Dendritic cell treated with granulocyte-macrophage colony-stimulating factor and Interleukin-4, amounts not matched to agents 40 ng/mL and 50 ng/mL, for 4 days (primary cell): ENCODE measurements around the gene DDX1.
A peak's percentile ranks its signal among the peaks of the same experiment; 100 is the strongest.

Experiments
- H3K27ac Mint-ChIP-seq: one replicate; pipeline ENCODE4 v1.8.0; 2022; ENCODE audit warnings: mild to moderate bottlenecking, mixed read lengths
- H3K27me3 Mint-ChIP-seq: one replicate; pipeline ENCODE4 v1.8.0; 2022; ENCODE audit warnings: mild to moderate bottlenecking, mixed read lengths
- H3K36me3 Mint-ChIP-seq: one replicate; pipeline ENCODE4 v1.8.0; 2022; ENCODE audit warnings: low read depth, mixed read lengths
- H3K4me1 Mint-ChIP-seq: one replicate; pipeline ENCODE4 v1.8.0; 2022; ENCODE audit warnings: low read depth, mixed read lengths
- H3K4me3 Mint-ChIP-seq: one replicate; pipeline ENCODE4 v1.8.0; 2022; ENCODE audit warnings: mild to moderate bottlenecking, moderate library complexity, mixed read lengths
- H3K9me3 Mint-ChIP-seq: one replicate; pipeline ENCODE4 v1.8.0; 2022; ENCODE audit warnings: mixed read lengths
- intact Hi-C: fragments of 100-400 bp; cut with micrococcal nuclease; formaldehyde crosslinking; loops from one replicate; pipeline ENCODE4 v1.15.0; 2022

The DDX1 gene

DNA sequence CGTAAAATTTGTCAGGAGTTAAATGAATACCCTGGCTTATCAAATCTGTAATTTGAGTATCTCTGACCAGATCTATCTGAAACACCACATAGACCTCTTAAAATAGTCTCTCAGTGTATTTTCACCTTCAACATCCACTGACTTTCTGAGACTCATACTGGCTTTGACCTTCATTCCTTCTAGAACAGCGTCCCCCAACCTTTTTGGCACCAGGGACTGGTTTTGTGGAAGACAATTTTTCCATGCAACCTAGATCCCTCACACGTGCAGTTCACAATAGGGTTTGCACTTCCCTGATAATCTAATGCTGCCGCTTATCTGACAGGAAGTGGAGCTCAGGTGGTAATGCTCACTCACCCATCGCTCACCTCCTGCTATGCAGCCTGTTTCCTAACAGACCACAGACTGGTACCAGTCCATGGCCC, 33.8 kb upstream of the DDX1 start:
- Mint-ChIP-seq H3K4me1 (peaks cover 32% of the 10 kb centered on the region), H3K4me3 (no peak overlapping the region), H3K9me3 (no peaks in the 10 kb centered on the region), H3K27me3 (no peaks in the 10 kb centered on the region), H3K27ac (no peak overlapping the region), H3K36me3 (peaks cover 37% of the 10 kb centered on the region)
- intact Hi-C loops = no loop called here

DNA sequence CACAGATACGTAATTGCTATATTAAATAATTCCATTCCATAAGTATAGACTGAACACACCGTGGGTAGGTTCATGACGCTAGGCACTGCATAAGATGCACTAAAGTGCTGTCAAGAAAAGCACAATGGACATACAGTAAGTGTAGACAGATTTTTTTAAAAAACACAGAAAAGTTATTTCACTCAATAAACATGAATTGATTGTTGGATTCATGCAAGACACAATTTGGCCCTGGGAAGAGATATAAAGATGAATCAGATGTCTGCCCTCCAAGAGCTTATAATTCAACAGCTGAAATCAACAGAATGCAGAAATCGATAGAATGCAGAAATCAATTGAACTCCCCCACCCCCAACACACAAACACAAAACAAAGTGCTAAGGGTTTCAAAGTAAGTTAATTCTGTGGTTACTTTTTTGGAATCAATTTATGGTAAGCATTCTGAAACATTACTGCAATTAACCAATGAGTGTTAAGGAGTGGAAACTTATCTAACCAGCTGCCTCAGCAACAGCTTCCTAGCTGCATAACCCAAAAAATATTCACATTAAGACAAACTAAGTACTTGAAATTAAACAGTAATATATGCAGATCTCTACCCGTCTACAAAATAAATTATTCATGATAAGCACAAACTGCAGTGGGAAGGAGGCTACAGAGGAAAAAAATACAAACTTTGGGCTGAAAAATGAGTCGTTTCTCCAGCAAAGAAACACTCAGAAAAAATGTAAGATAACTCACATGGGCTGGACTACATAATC, 32.1 kb upstream of the DDX1 start:
- Mint-ChIP-seq H3K4me3 (no peak overlapping the region), H3K9me3 (no peaks in the 10 kb centered on the region), H3K36me3 (peaks cover 21% of the 10 kb centered on the region), H3K27me3 (no peaks in the 10 kb centered on the region), H3K27ac (no peak overlapping the region), H3K4me1 (peaks cover 32% of the 10 kb centered on the region)
- intact Hi-C loops = no loop called here

DNA sequence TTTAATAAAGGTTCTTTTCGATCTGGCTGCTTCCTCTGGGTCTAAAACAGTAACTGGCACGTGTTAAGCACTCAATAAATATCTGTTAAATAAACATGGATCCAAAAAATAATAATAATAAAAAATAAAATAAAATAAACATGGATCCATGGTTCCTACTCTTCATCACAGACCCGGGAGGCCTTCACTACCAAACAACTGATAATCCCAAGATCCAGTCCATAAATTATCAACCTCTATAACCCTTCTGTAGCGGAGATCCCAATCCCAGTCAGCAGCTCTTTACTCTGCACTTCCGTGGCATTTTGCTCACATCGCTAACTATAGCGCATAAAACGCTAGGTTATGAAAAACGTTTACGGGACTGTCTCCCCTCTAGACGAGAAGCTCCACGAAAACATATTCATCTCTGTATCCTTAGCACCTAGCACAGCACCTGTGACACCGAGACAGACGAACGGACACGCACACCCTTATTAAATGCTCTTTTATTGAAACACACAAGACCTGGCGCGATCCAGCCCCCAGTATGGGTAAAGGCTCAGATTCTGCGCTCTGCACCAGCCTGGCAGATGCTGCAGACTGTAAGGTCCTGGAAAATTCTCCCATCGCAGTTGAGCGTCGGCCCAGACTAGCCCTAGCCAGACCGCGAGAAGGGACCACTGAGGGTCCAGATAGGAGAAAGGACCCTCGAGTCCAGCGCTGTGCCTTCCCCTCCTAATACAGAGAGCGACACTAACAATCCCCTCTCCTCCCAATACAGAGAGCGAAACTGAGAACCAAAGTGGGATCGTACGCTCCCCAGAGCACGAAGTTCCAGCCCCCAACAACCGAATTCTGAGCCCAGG, 31.3 kb upstream of the DDX1 start:
- intact Hi-C loops = no loop called here

DNA sequence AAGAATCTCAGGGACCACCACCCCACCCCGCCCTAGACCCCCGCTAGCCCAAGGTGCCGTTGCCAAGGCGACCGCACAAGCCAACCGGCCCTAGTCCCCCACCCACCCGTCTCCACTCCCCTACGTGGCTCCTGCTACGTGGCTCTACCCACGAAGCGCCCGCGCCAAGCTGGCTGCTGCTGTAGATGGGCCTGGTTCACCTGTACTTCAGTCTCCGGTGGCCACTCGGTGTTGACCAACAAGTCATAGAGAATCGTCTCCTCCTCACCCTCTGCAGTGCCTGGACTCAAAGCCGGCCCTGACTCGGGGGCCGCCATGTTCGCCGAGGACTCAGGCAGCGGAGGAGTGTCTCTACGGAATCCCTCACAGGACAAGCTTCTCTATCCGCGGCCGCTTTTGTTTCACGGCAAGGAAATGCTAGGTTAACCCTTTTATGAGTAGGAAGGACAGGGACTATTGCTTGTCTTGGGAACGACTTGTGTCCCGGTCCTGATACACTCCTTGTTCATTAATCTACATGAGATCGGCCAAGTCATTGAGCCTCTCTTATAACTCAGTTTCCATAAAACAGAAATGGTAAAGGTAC, 30.6 kb upstream of the DDX1 start, which contains the start of gene NBAS:
NBAS (minus strand) TSS at position 347 of the 586 bp plus-strand sequence; CDS start at position 317, 30 bp downstream.
- H3K4me3 Mint-ChIP-seq = peak within 1 kb of the TSS; percentile 93
- peaks cover 16% of the 10 kb centered on the region for H3K36me3 Mint-ChIP-seq
- peak within 1 kb of the TSS; percentile 88 for H3K27ac Mint-ChIP-seq
- H3K9me3 Mint-ChIP-seq = no peaks in the 10 kb centered on the region
- intact Hi-C loops = loop anchor here (1.0 kb wide), 1 partner anchor 31 kb away; no protein-coding TSS in a partner anchor
- peaks cover 3% of the 10 kb centered on the region for H3K27me3 Mint-ChIP-seq
- H3K4me1 Mint-ChIP-seq = peaks cover 32% of the 10 kb centered on the region

More for the DNA sequence above, 31.3 kb upstream of the DDX1 start:
- peaks cover 32% of the 10 kb centered on the region for H3K4me1 Mint-ChIP-seq
- peaks cover 3% of the 10 kb centered on the region for H3K27me3 Mint-ChIP-seq
- peaks cover 16% of the 10 kb centered on the region for H3K36me3 Mint-ChIP-seq
- H3K9me3 Mint-ChIP-seq = no peaks in the 10 kb centered on the region
- H3K4me3 Mint-ChIP-seq = peak overlapping the region; percentile 93
- H3K27ac Mint-ChIP-seq = peak overlapping the region; percentile 88

DNA sequence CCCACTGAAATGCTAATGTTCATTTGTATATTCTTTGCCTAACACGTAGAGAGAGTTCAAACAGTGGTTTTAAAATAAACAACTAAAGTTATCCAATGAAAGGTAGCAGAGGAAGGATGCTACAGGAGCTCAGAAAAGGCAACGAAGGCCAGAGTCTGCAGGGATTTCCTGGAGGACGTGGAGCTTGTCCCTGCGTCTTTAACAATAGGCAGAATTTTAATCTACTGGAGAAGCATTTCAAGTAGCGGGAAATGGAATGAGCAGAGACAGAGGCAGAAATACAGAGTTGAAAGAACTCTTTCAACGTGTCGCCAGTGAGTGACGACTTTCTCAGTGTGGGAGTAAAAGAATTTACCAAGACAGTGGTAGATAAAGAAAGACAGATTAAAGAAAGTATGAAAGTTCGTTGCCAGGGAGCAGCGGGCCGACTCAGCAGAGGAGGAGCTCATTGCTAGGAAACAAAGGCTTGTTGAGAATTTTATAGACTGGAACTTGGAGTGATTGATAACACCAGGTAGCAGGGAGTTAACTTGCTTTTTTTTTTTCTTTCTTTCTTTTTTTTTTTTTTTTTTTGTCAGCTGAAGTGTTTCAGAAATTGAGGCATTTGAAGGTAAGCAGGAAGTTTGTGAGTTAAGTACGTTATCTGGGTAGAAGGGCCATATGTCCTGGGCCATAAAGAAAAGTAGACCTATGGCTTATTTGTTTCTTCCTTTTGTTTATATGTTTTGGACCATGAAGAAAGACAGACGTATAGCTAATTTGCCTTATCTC, 29.9 kb upstream of the DDX1 start:
- Mint-ChIP-seq H3K9me3 (no peaks in the 10 kb centered on the region), H3K4me3 (peak overlapping the region; percentile 93), H3K27me3 (peaks cover 3% of the 10 kb centered on the region), H3K27ac (peak overlapping the region; percentile 88), H3K4me1 (peaks cover 32% of the 10 kb centered on the region), H3K36me3 (peaks cover 16% of the 10 kb centered on the region)
- intact Hi-C loops = loop anchor here (1.0 kb wide), 1 partner anchor 31 kb away; no protein-coding TSS in a partner anchor

DNA sequence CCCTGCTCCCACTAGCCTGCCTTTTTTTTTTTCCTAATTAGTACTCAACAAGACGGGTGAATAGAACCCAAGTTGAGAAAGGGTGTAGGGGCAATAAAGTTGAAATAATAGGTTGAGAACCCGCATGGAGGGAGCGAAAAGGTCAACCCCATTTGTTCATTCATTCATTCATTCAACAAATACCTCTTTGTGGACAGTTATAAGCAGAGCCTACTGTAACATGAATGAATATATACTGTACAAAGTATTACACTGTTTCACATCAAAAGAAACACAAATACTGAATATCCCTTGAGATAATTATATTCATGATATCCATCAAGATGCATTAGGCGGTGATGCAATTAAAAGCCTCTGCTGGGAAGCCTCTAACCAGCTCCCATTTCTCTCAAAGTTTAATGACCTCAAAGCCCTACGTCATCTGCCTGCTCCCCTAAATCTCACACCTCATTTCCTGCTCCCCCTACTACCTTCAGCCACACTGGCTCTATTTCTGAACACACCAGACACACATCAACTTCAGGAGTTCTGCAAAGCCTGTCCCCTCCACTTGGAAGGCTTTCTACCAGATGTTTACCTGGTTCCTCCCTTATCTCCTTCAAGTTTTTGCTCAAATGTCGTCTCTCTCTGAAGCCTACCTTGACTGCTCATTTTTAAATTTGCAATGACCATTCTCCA, 29.2 kb upstream of the DDX1 start:
- Mint-ChIP-seq H3K4me3 (no peak overlapping the region), H3K27me3 (peaks cover 3% of the 10 kb centered on the region), H3K36me3 (peaks cover 16% of the 10 kb centered on the region), H3K4me1 (peaks cover 32% of the 10 kb centered on the region), H3K27ac (no peak overlapping the region), H3K9me3 (no peaks in the 10 kb centered on the region)
- intact Hi-C loops = no loop called here

DNA sequence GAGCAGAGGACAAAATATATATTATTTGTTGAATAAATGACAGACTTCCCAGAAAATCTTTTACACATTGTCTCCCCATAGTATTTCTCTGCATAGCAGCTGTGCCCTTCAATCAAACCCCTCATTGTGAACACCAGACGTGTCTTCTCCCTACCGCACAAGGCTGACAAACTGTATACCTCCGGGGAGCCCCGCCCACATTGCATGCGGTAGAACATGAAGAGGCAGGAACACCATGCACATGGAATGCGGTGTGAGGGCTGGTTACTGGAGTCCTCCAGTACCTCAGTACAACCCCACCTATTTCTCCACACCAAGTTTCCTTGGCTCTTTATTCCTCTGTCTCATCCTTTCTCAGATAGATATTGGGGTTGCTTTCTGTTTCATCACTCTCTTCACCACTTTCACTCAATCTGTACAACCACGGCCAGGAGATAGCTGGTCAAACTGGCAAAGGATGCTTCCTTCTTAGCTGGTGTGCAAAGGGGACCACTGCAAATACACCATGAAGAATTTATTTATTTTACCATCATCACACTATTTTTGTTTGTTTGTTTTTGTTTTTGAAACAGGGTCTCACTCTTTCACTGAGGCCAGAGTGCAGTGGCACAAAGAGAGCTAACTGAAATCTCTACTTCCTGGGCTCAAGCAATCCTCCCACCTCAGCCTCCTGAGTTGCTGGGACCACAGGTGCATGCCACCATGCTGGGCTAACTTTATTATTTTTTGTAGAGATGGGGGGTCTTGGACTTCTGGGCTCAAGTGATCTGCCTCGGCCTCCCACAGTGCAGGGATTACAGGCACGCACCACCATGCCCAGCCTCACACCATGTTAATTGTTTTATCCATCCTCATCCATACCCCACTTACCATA, 28.2 kb upstream of the DDX1 start:
- H3K4me3 Mint-ChIP-seq = no peak overlapping the region

DNA sequence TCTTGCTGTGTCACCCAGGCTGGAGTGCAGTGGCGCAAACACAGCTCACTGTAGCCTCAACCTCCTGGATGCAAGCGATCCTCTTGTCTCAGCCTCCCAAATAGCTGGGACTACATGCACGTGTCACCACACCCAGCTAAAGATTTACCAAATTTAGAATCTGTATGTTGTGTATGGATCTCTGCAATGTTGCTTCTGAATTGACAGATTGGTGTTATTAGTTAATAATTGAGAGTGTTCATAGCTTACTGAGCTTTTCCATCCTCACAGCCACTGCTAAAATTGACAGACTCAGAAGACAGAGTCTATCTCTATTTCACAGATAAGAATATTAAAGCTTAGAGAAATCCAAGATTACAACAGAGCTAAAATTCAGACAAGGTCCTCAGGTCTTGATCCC, 26.3 kb upstream of the DDX1 start:
- Mint-ChIP-seq H3K36me3 (peaks cover 9% of the 10 kb centered on the region), H3K27ac (no peak overlapping the region), H3K27me3 (peaks cover 3% of the 10 kb centered on the region), H3K4me3 (no peak overlapping the region), H3K4me1 (peaks cover 10% of the 10 kb centered on the region), H3K9me3 (no peaks in the 10 kb centered on the region)
- intact Hi-C loops = no loop called here

More for the DNA sequence above, 28.2 kb upstream of the DDX1 start:
- no peaks in the 10 kb centered on the region for H3K9me3 Mint-ChIP-seq
- H3K27ac Mint-ChIP-seq = no peak overlapping the region
- intact Hi-C loops = no loop called here
- peaks cover 10% of the 10 kb centered on the region for H3K36me3 Mint-ChIP-seq
- peaks cover 3% of the 10 kb centered on the region for H3K27me3 Mint-ChIP-seq
- peaks cover 27% of the 10 kb centered on the region for H3K4me1 Mint-ChIP-seq

DNA sequence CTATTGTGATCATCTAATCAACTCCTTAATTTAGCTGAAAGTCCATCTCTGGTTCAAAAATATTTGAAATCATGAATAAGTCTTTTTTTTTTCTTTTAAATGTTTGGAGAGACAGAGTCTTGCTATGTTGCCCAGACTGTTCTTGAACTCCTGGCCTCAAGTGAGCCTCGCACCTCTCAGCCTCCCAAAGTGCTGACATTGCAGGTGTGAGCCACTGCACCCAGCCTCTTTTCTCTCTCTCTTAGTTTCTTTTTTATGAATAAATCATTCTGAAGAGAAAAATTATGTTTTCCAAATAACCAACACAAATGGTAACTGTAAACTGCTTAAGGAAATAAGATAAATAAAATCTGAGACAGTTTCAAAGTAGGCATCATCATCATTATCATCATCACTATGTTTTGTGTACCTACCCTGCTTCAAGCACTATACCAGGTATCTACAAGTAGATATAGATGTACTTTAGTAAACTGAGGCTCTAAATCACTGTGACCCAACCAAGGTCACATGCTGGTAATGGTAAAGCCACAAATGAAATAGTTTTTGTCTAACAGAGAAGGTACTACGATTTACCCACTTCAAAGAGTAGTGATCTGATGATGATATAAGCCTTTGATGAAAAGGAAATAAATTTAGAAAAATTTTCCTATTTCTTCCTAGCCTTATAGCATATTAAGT, 25.5 kb upstream of the DDX1 start:
- H3K27me3 Mint-ChIP-seq = peaks cover 3% of the 10 kb centered on the region
- H3K4me3 Mint-ChIP-seq = no peak overlapping the region
- H3K9me3 Mint-ChIP-seq = no peaks in the 10 kb centered on the region
- no peak overlapping the region for H3K27ac Mint-ChIP-seq
- peaks cover 1% of the 10 kb centered on the region for H3K36me3 Mint-ChIP-seq
- peaks cover 7% of the 10 kb centered on the region for H3K4me1 Mint-ChIP-seq
- intact Hi-C loops = no loop called here

DNA sequence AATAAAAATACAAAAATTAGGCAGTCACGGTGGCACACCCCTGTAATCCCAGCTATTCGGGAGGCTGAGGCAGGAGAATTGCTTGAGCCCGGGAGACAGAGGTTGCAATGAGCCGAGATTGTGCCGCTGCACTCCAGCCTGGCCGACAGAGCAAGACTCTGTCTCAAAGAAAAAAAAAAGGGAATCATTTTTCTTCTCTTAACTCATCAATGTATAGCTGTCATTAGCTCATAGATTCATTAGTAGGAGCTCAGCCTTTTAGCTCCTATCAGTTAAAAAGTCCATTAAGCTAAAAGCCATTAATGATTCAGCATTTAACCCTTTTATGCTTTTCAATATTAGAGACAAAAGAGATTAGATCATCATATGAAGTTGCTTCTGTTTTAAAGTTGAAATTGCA, 24.8 kb upstream of the DDX1 start:
- peaks cover 2% of the 10 kb centered on the region for H3K4me1 Mint-ChIP-seq
- H3K27ac Mint-ChIP-seq = no peak overlapping the region
- intact Hi-C loops = no loop called here
- no peak overlapping the region for H3K4me3 Mint-ChIP-seq
- peaks cover 3% of the 10 kb centered on the region for H3K27me3 Mint-ChIP-seq
- H3K36me3 Mint-ChIP-seq = no peaks in the 10 kb centered on the region
- no peaks in the 10 kb centered on the region for H3K9me3 Mint-ChIP-seq

DNA sequence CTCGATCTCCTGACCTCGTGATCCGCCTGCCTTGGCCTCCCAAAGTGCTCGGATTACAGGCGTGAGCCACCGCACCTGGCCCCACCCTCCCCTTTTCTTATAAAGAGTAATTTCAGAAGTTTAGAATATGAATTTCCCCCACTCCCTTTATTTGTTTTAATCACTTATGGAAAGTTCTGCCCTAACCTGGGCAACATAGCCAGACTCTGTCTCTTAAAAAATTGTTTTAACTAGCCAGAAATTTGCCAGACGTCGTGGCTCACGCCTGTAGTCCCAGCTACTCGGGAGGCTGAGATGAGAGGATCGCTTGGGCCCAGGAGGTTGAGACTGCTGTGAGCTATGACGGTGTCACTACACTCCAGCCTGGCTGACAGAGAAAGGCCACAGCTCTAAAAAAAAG, 22.8 kb upstream of the DDX1 start:
- H3K4me1 Mint-ChIP-seq = no peaks in the 10 kb centered on the region
- no peak overlapping the region for H3K27ac Mint-ChIP-seq
- intact Hi-C loops = no loop called here
- no peak overlapping the region for H3K4me3 Mint-ChIP-seq
- no peaks in the 10 kb centered on the region for H3K9me3 Mint-ChIP-seq
- H3K36me3 Mint-ChIP-seq = no peaks in the 10 kb centered on the region
- H3K27me3 Mint-ChIP-seq = peaks cover 3% of the 10 kb centered on the region

DNA sequence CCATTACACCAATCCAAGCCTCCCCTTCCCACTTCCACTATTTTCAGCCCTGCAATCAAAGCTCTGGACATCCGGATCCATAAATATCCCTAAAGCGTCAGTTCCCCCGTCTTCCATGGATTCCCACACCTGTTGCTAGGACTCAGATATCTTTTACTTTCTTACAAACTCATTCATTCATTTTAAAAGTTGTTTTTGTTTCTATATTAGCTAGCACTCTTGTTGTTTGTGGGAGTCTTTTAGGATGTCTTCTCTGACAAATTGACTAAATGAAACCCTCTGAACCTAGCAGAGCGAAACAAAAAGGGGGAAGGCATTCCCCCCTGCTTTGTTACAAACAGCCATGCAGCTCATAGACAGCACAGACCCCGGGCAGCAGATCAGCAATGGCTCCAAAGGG, 21.6 kb upstream of the DDX1 start:
- no peaks in the 10 kb centered on the region for H3K27me3 Mint-ChIP-seq
- H3K9me3 Mint-ChIP-seq = no peaks in the 10 kb centered on the region
- no peaks in the 10 kb centered on the region for H3K36me3 Mint-ChIP-seq
- H3K27ac Mint-ChIP-seq = no peak overlapping the region
- no peak overlapping the region for H3K4me3 Mint-ChIP-seq
- H3K4me1 Mint-ChIP-seq = no peaks in the 10 kb centered on the region
- intact Hi-C loops = no loop called here
